ENCODE results near the gene SCT. TPM values are rescaled to one million over a fixed set of nuclear protein-coding genes. Genes with fewer than 3 reads are reported as not detected.

SCT gene
- total and polyA plus RNA-seq, 4 donors = not detected

DNA sequence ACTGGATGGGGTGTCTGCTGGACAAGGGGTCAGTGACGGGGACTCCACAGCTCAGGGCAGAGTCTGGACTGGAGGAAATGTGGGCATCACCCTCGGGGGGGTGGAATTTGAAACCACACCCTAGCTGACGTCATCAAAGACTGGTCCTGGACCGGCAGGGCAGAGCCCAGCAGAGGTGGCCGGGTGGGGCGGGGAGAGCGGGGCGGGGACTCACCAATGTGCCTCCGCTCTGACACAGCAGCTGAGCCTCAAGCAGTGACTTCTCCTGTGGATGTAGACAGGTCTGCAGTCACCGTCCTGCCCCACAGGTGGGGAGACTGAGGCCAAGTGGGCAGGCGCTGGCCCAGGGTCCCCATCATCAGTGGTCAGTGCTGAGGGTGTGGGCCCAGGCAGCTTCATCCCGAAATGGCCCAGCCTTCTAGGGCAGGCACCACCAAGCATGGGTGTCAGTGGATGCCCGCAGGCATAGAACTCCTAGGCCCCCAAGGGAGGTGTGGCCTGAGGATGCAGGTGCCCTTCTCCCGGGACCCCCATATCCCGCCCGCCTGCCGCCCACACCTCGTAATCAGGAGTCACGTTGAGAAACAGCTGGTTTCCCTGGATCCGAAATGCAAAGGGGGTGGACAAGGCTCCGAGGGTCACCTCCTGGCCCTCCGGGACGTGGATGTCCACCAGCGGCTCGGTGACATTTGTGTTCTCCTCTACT is 2.8 kb downstream of the SCT start:
- Histone ChIP-seq H3K27ac (ENCODE audit: low read depth in 1 of 2, low read length in 1 of 2) (no peak overlapping the region), H3K4me3 (no peak overlapping the region), H3K9ac (ENCODE audit: insufficient read depth in 1 of 2, low read length in 2 of 2) (no peak overlapping the region), H3K4me1 (ENCODE audit: control insufficient read depth in 5 of 5, insufficient read depth in 5 of 5, low read length in 5 of 5) (peaks cover 0 to 4% (median 0%) of the 10 kb centered on the region in 5 donors), H3K27me3 (ENCODE audit: control insufficient read depth in 3 of 3, insufficient read depth in 3 of 3, low read length in 2 of 3) (peaks cover 0 to 18% (median 11%) of the 10 kb centered on the region in 3 donors), H3K9me3 (ENCODE audit: control insufficient read depth in 4 of 4, insufficient read depth in 3 of 4, low read length in 3 of 4) (no peaks in the 10 kb centered on the region), H3K36me3 (ENCODE audit: control insufficient read depth in 4 of 4, insufficient read depth in 4 of 4, low read length in 4 of 4) (peaks cover 0 to 1% (median 0%) of the 10 kb centered on the region in 4 donors)
- no peak for ATAC-seq (ENCODE audit: insufficient read depth, low FRiP score)
- TF ChIP-seq, protein P1, sequence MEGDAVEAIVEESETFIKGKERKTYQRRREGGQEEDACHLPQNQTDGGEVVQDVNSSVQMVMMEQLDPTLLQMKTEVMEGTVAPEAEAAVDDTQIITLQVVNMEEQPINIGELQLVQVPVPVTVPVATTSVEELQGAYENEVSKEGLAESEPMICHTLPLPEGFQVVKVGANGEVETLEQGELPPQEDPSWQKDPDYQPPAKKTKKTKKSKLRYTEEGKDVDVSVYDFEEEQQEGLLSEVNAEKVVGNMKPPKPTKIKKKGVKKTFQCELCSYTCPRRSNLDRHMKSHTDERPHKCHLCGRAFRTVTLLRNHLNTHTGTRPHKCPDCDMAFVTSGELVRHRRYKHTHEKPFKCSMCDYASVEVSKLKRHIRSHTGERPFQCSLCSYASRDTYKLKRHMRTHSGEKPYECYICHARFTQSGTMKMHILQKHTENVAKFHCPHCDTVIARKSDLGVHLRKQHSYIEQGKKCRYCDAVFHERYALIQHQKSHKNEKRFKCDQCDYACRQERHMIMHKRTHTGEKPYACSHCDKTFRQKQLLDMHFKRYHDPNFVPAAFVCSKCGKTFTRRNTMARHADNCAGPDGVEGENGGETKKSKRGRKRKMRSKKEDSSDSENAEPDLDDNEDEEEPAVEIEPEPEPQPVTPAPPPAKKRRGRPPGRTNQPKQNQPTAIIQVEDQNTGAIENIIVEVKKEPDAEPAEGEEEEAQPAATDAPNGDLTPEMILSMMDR (IDR thresholded peaks at IDR 0.05; ENCODE audit: control extremely low read depth, extremely low read depth) = no peak
- 85 to 87% methylated on average over 25 of the region's 25 CpGs for WGBS, 2 donors
- DNase-seq = no peak

DNA sequence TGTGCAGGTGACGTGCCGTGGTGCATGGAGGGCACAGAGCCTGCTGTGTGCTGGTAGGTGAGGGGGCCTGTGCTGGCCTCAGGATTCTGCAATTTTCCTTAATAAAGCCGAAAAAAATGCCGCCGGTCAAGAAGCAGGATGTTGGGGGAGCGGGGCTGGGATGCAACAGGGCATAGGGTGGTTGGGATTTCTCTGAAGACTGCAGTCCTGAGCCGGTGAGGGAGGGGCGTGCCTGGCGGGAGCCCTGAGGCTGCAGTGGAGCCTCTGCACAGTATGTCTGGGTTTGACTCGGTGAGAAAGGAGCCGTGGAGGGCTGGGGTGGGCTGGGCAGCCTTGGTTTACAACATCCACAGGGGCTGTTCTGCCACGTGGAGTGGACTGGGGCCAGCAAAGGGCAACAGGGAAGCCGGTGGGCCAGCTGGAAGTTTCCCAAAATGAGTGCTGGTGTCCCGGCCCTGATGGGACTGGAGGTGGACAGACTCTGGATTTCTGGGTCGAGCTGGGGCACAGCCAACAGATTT is 3.6 kb downstream of the SCT start:
- DNase-seq (no peak), ATAC-seq (ENCODE audit: insufficient read depth, low FRiP score) (no peak)
- no peak overlapping the region for H3K9ac ChIP-seq (ENCODE audit: insufficient read depth in 1 of 2, low read length in 2 of 2)
- TF ChIP-seq, protein P1 (IDR thresholded peaks at IDR 0.05; ENCODE audit: control extremely low read depth, extremely low read depth) = no peak
- no peak overlapping the region for H3K4me3 ChIP-seq
- peaks cover 0 to 2% (median 0%) of the 10 kb centered on the region in 5 donors for H3K4me1 ChIP-seq (ENCODE audit: control insufficient read depth in 5 of 5, insufficient read depth in 5 of 5, low read length in 5 of 5)
- no peaks in the 10 kb centered on the region for H3K9me3 ChIP-seq (ENCODE audit: control insufficient read depth in 4 of 4, insufficient read depth in 3 of 4, low read length in 3 of 4)
- WGBS, 2 donors = 85 to 89% methylated on average over 15 of the region's 15 CpGs
- no peak overlapping the region for H3K27ac ChIP-seq (ENCODE audit: low read depth in 1 of 2, low read length in 1 of 2)
- peaks cover 0 to 14% (median 11%) of the 10 kb centered on the region in 3 donors for H3K27me3 ChIP-seq (ENCODE audit: control insufficient read depth in 3 of 3, insufficient read depth in 3 of 3, low read length in 2 of 3)
- peaks cover 0 to 1% (median 0%) of the 10 kb centered on the region in 4 donors for H3K36me3 ChIP-seq (ENCODE audit: control insufficient read depth in 4 of 4, insufficient read depth in 4 of 4, low read length in 4 of 4)

DNA sequence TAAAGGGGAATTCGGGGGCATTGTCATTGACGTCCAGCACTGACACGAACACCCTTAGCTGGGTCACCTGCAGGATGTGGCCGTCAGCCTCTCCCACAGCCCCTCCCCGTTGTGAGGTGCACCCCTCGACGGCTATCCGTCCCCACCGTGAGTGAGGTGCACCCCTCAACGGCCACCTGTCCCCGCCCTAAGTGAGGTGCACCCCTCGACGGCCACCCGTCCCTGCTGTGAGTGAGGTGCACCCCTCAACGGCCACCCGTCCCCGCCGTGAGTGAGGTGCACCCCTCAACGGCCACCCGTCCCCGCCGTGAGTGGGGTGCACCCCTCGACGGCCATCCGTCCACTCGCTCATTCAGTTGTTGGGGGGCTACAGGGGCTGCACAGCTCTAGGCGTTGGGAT is 5.1 kb downstream of the SCT start:
- Histone ChIP-seq H3K27me3 (ENCODE audit: control insufficient read depth in 3 of 3, insufficient read depth in 3 of 3, low read length in 2 of 3) (peaks cover 0 to 11% (median 11%) of the 10 kb centered on the region in 3 donors), H3K9ac (ENCODE audit: insufficient read depth in 1 of 2, low read length in 2 of 2) (no peak overlapping the region), H3K27ac (ENCODE audit: low read depth in 1 of 2, low read length in 1 of 2) (no peak overlapping the region), H3K9me3 (ENCODE audit: control insufficient read depth in 4 of 4, insufficient read depth in 3 of 4, low read length in 3 of 4) (no peaks in the 10 kb centered on the region), H3K4me3 (no peak overlapping the region), H3K4me1 (ENCODE audit: control insufficient read depth in 5 of 5, insufficient read depth in 5 of 5, low read length in 5 of 5) (peaks cover 0 to 2% (median 0%) of the 10 kb centered on the region in 5 donors), H3K36me3 (ENCODE audit: control insufficient read depth in 4 of 4, insufficient read depth in 4 of 4, low read length in 4 of 4) (peaks cover 0 to 4% (median 0%) of the 10 kb centered on the region in 4 donors)
- TF ChIP-seq, protein P1 (IDR thresholded peaks at IDR 0.05; ENCODE audit: control extremely low read depth, extremely low read depth) = no peak
- 87 to 97% methylated on average over 27 of the region's 27 CpGs for WGBS, 2 donors
- ATAC-seq (ENCODE audit: insufficient read depth, low FRiP score) (no peak), DNase-seq (no peak)
